HUES48 (cell line): Measurements from ENCODE around the gene INTS11.

Experiments used
- H3K27ac ChIP-seq: one replicate; pipeline ENCODE4 v1.7.0; 2013; ENCODE audit warnings: low read depth, low read length, inconsistent platforms
- H3K27me3 ChIP-seq: 2 replicates; pipeline ENCODE4 v1.6.1; 2013; ENCODE audit warnings: mild to moderate bottlenecking, low read length; ENCODE audit not compliant: control insufficient read depth, insufficient read depth
- H3K36me3 ChIP-seq: 2 replicates; pipeline ENCODE4 v1.6.1; 2013; ENCODE audit warnings: low read length; ENCODE audit not compliant: control insufficient read depth, insufficient read depth
- H3K4me1 ChIP-seq: 2 replicates; pipeline ENCODE4 v1.6.1; 2013; ENCODE audit warnings: mild to moderate bottlenecking, low read length; ENCODE audit not compliant: control insufficient read depth, insufficient read depth
- H3K4me3 ChIP-seq: 2 replicates; pipeline ENCODE4 v1.5.1; 2013; ENCODE audit warnings: mild to moderate bottlenecking, low read depth, low read length
- H3K9ac ChIP-seq: 2 replicates; pipeline ENCODE4 v1.6.1; 2013; ENCODE audit warnings: mild to moderate bottlenecking, low read depth, low read length, moderate library complexity
- H3K9me3 ChIP-seq: 2 replicates; pipeline ENCODE4 v1.6.1; 2013; ENCODE audit warnings: low read length; ENCODE audit not compliant: control insufficient read depth, insufficient read depth

INTS11 gene

GRCh38 chr1:1294250-1294890 lies 30.1 kb downstream of the INTS11 start:
- H3K9me3 ChIP-seq: no peaks in the 10 kb centered on the region
- no peaks in the 10 kb centered on the region for H3K4me1 ChIP-seq
- H3K9ac ChIP-seq: no peak overlapping the region
- H3K36me3 ChIP-seq: no peaks in the 10 kb centered on the region
- no peak overlapping the region for H3K27ac ChIP-seq
- peak overlapping the region; percentile 46; the same call in 1 of the 2 replicates for H3K4me3 ChIP-seq
- H3K27me3 ChIP-seq: no peaks in the 10 kb centered on the region

DNA sequence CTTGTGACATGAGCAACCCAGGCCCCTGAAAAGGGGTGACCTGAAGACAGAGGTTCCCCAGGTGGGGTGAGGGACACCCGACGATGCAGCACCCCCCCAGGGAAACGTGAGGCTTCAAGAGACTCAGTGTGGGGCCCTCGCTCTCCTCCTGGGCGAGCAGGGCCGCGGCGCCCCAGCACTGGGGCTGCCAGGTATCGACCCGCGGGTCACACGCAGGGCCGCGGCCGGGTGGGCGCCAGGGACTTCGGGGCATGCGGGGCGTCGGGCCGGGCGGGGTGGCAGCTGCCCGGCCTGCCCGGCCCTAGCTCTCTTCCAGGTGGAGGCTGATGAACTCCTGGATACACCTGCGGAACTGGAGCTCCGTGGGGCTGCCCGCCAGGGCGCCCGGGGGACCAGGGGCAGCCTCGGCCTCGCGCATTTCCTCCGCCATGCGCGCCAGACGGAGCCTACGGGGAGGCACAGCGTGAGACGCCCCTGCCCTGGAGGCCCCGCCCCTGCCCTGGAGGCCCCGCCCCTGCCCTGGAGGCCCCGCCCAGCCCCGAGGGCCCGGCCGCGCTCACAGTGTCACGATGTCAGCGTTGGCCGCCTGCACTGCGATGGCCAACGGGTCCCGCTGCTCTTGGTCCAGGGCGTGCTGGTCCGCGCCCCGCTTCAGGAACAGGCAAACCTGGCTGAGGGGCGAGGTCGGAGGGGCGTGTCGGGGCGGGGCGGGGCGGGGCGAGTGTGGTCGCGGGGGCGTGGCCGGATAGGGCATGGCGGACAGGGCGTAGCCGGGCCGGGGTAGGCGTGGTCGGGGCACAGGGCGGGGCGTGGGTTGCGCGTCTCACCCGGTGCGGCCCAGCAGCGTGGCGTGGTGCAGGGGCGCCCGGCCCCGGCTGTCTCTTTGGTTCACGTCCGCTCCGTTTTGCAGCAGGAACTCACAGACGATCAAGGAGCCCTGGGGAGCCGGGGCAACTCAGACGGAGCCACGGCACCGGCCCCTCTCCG lies 30.9 kb downstream of the INTS11 start:
- Histone ChIP-seq H3K27ac (no peak overlapping the region), H3K36me3 (no peaks in the 10 kb centered on the region), H3K4me1 (no peaks in the 10 kb centered on the region), H3K27me3 (no peaks in the 10 kb centered on the region), H3K9ac (no peak overlapping the region), H3K4me3 (peak overlapping the region; percentile 46; the same call in 1 of the 2 replicates), H3K9me3 (no peaks in the 10 kb centered on the region)

- Histone ChIP-seq H3K9ac (no peak overlapping the region), H3K9me3 (no peaks in the 10 kb centered on the region), H3K27me3 (no peaks in the 10 kb centered on the region), H3K4me3 (no peak overlapping the region), H3K4me1 (no peaks in the 10 kb centered on the region), H3K36me3 (no peaks in the 10 kb centered on the region), H3K27ac (no peak overlapping the region)
Measured at GRCh38 chr1:1292851-1293250, 31.6 kb downstream of the INTS11 start.

GRCh38 chr1:1292442-1292779 lies 32.0 kb downstream of the INTS11 start:
- Histone ChIP-seq H3K4me1 (no peaks in the 10 kb centered on the region), H3K4me3 (no peak overlapping the region), H3K9ac (no peak overlapping the region), H3K27ac (no peak overlapping the region), H3K36me3 (no peaks in the 10 kb centered on the region), H3K27me3 (no peaks in the 10 kb centered on the region), H3K9me3 (no peaks in the 10 kb centered on the region)

- Histone ChIP-seq H3K36me3 (no peaks in the 10 kb centered on the region), H3K27me3 (no peaks in the 10 kb centered on the region), H3K4me1 (no peaks in the 10 kb centered on the region), H3K9me3 (no peaks in the 10 kb centered on the region), H3K4me3 (no peak overlapping the region), H3K27ac (no peak overlapping the region), H3K9ac (no peak overlapping the region)
Measured at GRCh38 chr1:1291548-1292441, 32.7 kb downstream of the INTS11 start.

- Histone ChIP-seq H3K9ac (no peak overlapping the region), H3K4me3 (no peak overlapping the region), H3K36me3 (no peaks in the 10 kb centered on the region), H3K9me3 (no peaks in the 10 kb centered on the region), H3K4me1 (no peaks in the 10 kb centered on the region), H3K27ac (no peak overlapping the region), H3K27me3 (no peaks in the 10 kb centered on the region)
Measured at GRCh38 chr1:1291023-1291528, 33.4 kb downstream of the INTS11 start.

DNA sequence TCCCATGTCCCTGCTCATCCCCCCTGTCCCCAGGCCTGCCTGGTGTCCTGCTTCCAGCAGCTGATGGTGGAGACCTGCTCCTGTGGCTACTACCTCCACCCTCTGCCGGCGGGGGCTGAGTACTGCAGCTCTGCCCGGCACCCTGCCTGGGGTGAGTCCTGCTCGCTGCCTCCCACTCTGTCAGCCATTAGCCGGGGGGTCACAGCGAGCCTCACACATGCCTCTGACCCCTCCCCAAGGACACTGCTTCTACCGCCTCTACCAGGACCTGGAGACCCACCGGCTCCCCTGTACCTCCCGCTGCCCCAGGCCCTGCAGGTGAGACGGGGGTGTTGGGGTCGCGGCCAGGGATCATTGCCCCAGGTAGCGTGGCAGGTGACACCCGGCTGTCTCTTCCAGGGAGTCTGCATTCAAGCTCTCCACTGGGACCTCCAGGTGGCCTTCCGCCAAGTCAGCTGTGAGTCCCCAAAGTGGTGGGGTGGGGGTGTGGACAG lies 34.2 kb downstream of the INTS11 start:
- Histone ChIP-seq H3K4me1 (no peaks in the 10 kb centered on the region), H3K9me3 (no peaks in the 10 kb centered on the region), H3K36me3 (no peaks in the 10 kb centered on the region), H3K9ac (no peak overlapping the region), H3K4me3 (no peak overlapping the region), H3K27ac (no peak overlapping the region), H3K27me3 (no peaks in the 10 kb centered on the region)

- H3K9ac ChIP-seq: no peak overlapping the region
- H3K9me3 ChIP-seq: no peaks in the 10 kb centered on the region
- H3K4me3 ChIP-seq: no peak overlapping the region
- no peaks in the 10 kb centered on the region for H3K27me3 ChIP-seq
- H3K36me3 ChIP-seq: no peaks in the 10 kb centered on the region
- H3K27ac ChIP-seq: no peak overlapping the region
- H3K4me1 ChIP-seq: no peaks in the 10 kb centered on the region
Measured at GRCh38 chr1:1287288-1288110, 37.0 kb downstream of the INTS11 start.

GRCh38 chr1:1286313-1287261 lies 37.9 kb downstream of the INTS11 start:
- Histone ChIP-seq H3K27me3 (no peaks in the 10 kb centered on the region), H3K27ac (no peak overlapping the region), H3K4me3 (no peak overlapping the region), H3K4me1 (no peaks in the 10 kb centered on the region), H3K36me3 (no peaks in the 10 kb centered on the region), H3K9ac (no peak overlapping the region), H3K9me3 (no peaks in the 10 kb centered on the region)
